ENCODE data around the gene ETV5. TPM values are rescaled to one million over a fixed set of nuclear protein-coding genes. Genes with fewer than 3 reads are reported as not detected.
A peak's percentile ranks its signal among the peaks of the same experiment; 100 is the strongest.

The ETV5 gene
- polyA plus RNA-seq, 1 donor from 2014 or later = 0.30 TPM

GRCh38 chr3:186123012-186123411 is 14.1 kb upstream of the ETV5 start:
- TF ChIP-seq EP300 (conservative IDR thresholded peaks at IDR 0.05; ENCODE audit: poor library complexity, severe bottlenecking) (peak; percentile 68), REST (IDR thresholded peaks at IDR 0.05; ENCODE audit: borderline replicate concordance) (no peak)

GRCh38 chr3:186121968-186122367 is 13.1 kb upstream of the ETV5 start:
- H3K4me2 ChIP-seq (ENCODE audit: low read length) = no peak overlapping the region
- TF ChIP-seq RAD21 (conservative IDR thresholded peaks at IDR 0.05) (no peak), MXI1 (conservative IDR thresholded peaks at IDR 0.05; ENCODE audit: poor library complexity, severe bottlenecking) (no peak), EZH2 (IDR thresholded peaks at IDR 0.05; ENCODE audit: borderline replicate concordance, insufficient read depth, low read length, poor library complexity, severe bottlenecking) (no peak), REST (IDR thresholded peaks at IDR 0.05; ENCODE audit: borderline replicate concordance) (no peak), EP300 (conservative IDR thresholded peaks at IDR 0.05; ENCODE audit: poor library complexity, severe bottlenecking) (no peak), CTCF (IDR thresholded peaks at IDR 0.05; ENCODE audit: poor library complexity, severe bottlenecking) (no peak)
- no peak overlapping the region for H3K9ac ChIP-seq (ENCODE audit: low read length)
- H3K79me2 ChIP-seq (replicated peaks; ENCODE audit: insufficient read depth, low read length) = no peaks in the 10 kb centered on the region
- H3F3A ChIP-seq (ENCODE audit: insufficient read depth, low read length, poor library complexity, severe bottlenecking) = no peaks in the 10 kb centered on the region
- no peak overlapping the region for H2AFZ ChIP-seq (ENCODE audit: low read depth, low read length)
- no peaks in the 10 kb centered on the region for H3K36me3 ChIP-seq (ENCODE audit: insufficient read depth, low read length)
- H3K4me3 ChIP-seq (ENCODE audit: low read length) = no peak overlapping the region
- H3K9me3 ChIP-seq (ENCODE audit: low read length) = no peaks in the 10 kb centered on the region
- H4K20me1 ChIP-seq (ENCODE audit: insufficient read depth) = no peaks in the 10 kb centered on the region
- no peaks in the 10 kb centered on the region for H3K27me3 ChIP-seq (ENCODE audit: insufficient read depth, low read depth, low read length)
- no peaks in the 10 kb centered on the region for H3K9me2 ChIP-seq (ENCODE audit: insufficient read depth, low read length)
- no peak overlapping the region for H3K27ac ChIP-seq (ENCODE audit: low read length)

More at GRCh38 chr3:186123012-186123411, 14.1 kb upstream of the ETV5 start:
- Histone ChIP-seq H3K9ac (ENCODE audit: low read length) (no peak overlapping the region), H4K20me1 (ENCODE audit: insufficient read depth) (no peaks in the 10 kb centered on the region), H3K4me3 (ENCODE audit: low read length) (no peak overlapping the region), H3K9me2 (ENCODE audit: insufficient read depth, low read length) (no peaks in the 10 kb centered on the region), H3K79me2 (replicated peaks; ENCODE audit: insufficient read depth, low read length) (no peaks in the 10 kb centered on the region), H3K9me3 (ENCODE audit: low read length) (no peaks in the 10 kb centered on the region), H3F3A (ENCODE audit: insufficient read depth, low read length, poor library complexity, severe bottlenecking) (no peaks in the 10 kb centered on the region), H3K4me2 (ENCODE audit: low read length) (no peak overlapping the region), H3K27me3 (ENCODE audit: insufficient read depth, low read depth, low read length) (no peaks in the 10 kb centered on the region), H3K27ac (ENCODE audit: low read length) (no peak overlapping the region), H3K36me3 (ENCODE audit: insufficient read depth, low read length) (no peaks in the 10 kb centered on the region), H2AFZ (ENCODE audit: low read depth, low read length) (no peak overlapping the region)
